ENCODE results near the gene IP6K2. TPM values are rescaled to one million over a fixed set of nuclear protein-coding genes. Genes with fewer than 3 reads are reported as not detected.
A peak's percentile ranks its signal among the peaks of the same experiment; 100 is the strongest.

Gene IP6K2
- total and polyA plus RNA-seq, 10 of the 15 experiments (the other 5 are each of a cell fraction or from before 2014, with no cell fraction given): 25.8 to 95.9 (median 69.0) TPM

GRCh38 chr3:48660800-48661400, 56.1 kb downstream of the IP6K2 start:
- FAIRE-seq (no peak), DNase-seq (ENCODE audit: low read depth, low spot score) (no peak), ATAC-seq (no peak)
- CTCF ChIA-PET: interaction anchor here (1.1 kb wide), 1 partner anchor 79 kb away, joined by 3 read pairs; no protein-coding TSS in a partner anchor
- no peak overlapping the region for H3K27ac ChIP-seq (ENCODE audit: control insufficient read depth, insufficient read depth)
- RAD21 ChIA-PET (ENCODE audit: unreplicated experiment): no interaction called here
- H3K79me2 ChIP-seq (ENCODE audit: control insufficient read depth, insufficient read depth, low read length): no peaks in the 10 kb centered on the region
- H2AFZ ChIP-seq (ENCODE audit: control insufficient read depth, low read depth, low read length): no peak overlapping the region
- no TSS peak for BruUV-seq (replicated peaks)
- H3K4me2 ChIP-seq (ENCODE audit: control insufficient read depth, insufficient read depth): peak overlapping the region; percentile 82; the same call in 1 of the 2 replicates
- H4K20me1 ChIP-seq (ENCODE audit: control insufficient read depth, insufficient read depth): no peaks in the 10 kb centered on the region
- peaks cover 0 to 3% of the 10 kb centered on the region in 2 experiments; a peak in 1 of 4 replicates for H3K27me3 ChIP-seq (replicated peaks in 1 of 2; ENCODE audit: control insufficient read depth in 2 of 2, insufficient read depth in 2 of 2, low read length in 1 of 2)
- no peak overlapping the region for H3K4me3 ChIP-seq
- H3K9ac ChIP-seq (ENCODE audit: control insufficient read depth, insufficient read depth, low read length): no peak overlapping the region
- WGBS (ENCODE audit: insufficient coverage, insufficient replicate concordance, low lambda C conversion rate, missing lambda C conversion rate): 92% methylated on average over 59 of the region's 61 CpGs
- TF ChIP-seq ATF7 (IDR thresholded peaks at IDR 0.05; ENCODE audit: low read depth) (no peak), RBBP5 (conservative IDR thresholded peaks at IDR 0.05) (no peak), ZSCAN29 (IDR thresholded peaks at IDR 0.05) (no peak), POU2F2 (IDR thresholded peaks at IDR 0.05; ENCODE audit: borderline replicate concordance, low read depth, low read length) (no peak), MEF2B (IDR thresholded peaks at IDR 0.05; ENCODE audit: partially characterized antibody, poor library complexity, severe bottlenecking) (no peak), PAX5 (IDR thresholded peaks at IDR 0.05; ENCODE audit: borderline replicate concordance, low read depth, low read length) (no peak), NBN (IDR thresholded peaks at IDR 0.05) (no peak), POLR2A (IDR thresholded peaks at IDR 0.05; ENCODE audit: low read depth, low read length) (no peak), STAT1 (conservative IDR thresholded peaks at IDR 0.05) (no peak), ZNF274 (IDR thresholded peaks at IDR 0.05; ENCODE audit: insufficient read depth, insufficient read length) (no peak), ZNF622 (IDR thresholded peaks at IDR 0.05) (no peak), EED (IDR thresholded peaks at IDR 0.05; ENCODE audit: low read depth) (no peak), KLF5 (IDR thresholded peaks at IDR 0.05; ENCODE audit: partially characterized antibody) (no peak), RAD21 (IDR thresholded peaks at IDR 0.05; ENCODE audit: insufficient read depth, low read depth, low read length) (no peak), SUPT20H (IDR thresholded peaks at IDR 0.05; ENCODE audit: borderline replicate concordance, control insufficient read depth, low read depth, low read length) (no peak)
- TF ChIP-seq, protein P1, sequence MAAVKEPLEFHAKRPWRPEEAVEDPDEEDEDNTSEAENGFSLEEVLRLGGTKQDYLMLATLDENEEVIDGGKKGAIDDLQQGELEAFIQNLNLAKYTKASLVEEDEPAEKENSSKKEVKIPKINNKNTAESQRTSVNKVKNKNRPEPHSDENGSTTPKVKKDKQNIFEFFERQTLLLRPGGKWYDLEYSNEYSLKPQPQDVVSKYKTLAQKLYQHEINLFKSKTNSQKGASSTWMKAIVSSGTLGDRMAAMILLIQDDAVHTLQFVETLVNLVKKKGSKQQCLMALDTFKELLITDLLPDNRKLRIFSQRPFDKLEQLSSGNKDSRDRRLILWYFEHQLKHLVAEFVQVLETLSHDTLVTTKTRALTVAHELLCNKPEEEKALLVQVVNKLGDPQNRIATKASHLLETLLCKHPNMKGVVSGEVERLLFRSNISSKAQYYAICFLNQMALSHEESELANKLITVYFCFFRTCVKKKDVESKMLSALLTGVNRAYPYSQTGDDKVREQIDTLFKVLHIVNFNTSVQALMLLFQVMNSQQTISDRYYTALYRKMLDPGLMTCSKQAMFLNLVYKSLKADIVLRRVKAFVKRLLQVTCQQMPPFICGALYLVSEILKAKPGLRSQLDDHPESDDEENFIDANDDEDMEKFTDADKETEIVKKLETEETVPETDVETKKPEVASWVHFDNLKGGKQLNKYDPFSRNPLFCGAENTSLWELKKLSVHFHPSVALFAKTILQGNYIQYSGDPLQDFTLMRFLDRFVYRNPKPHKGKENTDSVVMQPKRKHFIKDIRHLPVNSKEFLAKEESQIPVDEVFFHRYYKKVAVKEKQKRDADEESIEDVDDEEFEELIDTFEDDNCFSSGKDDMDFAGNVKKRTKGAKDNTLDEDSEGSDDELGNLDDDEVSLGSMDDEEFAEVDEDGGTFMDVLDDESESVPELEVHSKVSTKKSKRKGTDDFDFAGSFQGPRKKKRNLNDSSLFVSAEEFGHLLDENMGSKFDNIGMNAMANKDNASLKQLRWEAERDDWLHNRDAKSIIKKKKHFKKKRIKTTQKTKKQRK (IDR thresholded peaks at IDR 0.05; ENCODE audit: low read depth, low read length): no peak
- POLR2A ChIA-PET: interaction anchor here (1.0 kb wide), 1 partner anchor 25 kb away, joined by 3 read pairs; no protein-coding TSS in a partner anchor
- intact Hi-C loops (cut with micrococcal nuclease; ENCODE audit: unreplicated experiment) (no loop called here), in situ Hi-C loops (cut with MboI) (no loop called here)
- SMC1A ChIA-PET (ENCODE audit: uncharacterized antibody, unreplicated experiment): no interaction called here
- H3K9me3 ChIP-seq (replicated peaks; ENCODE audit: control insufficient read depth, insufficient read depth, low read length): no peaks in the 10 kb centered on the region; the same call in 1 of the 3 replicates
- peaks cover 13% of the 10 kb centered on the region for H3K4me1 ChIP-seq (ENCODE audit: control insufficient read depth, insufficient read depth, low read length)
- H3K36me3 ChIP-seq (ENCODE audit: control insufficient read depth in 2 of 2, insufficient read depth in 2 of 2, low read length in 1 of 2): no peaks in the 10 kb centered on the region

Measured in GM12878 (cell line).